PFSK-1 (cell line): ENCODE results near the gene CD300E.

Experiments used
- FOXP2 ChIP-seq: optimal IDR thresholded peaks from 2 replicates; pipeline ENCODE3; 2011; ENCODE audit warnings: borderline replicate concordance, control low read depth, inconsistent platforms; ENCODE audit not compliant: insufficient read depth; ENCODE audit errors: extremely low read length, extremely low read depth
- POLR2AphosphoS5 ChIP-seq: IDR thresholded peaks from 2 replicates; pipeline ENCODE4 v1.6.1; 2012; ENCODE audit warnings: low read depth, mild to moderate bottlenecking, control low read depth, low read length, moderate library complexity
- SIN3A ChIP-seq: IDR thresholded peaks from 2 replicates; pipeline ENCODE4 v1.6.1; 2012; ENCODE audit warnings: mild to moderate bottlenecking, low read length, moderate library complexity, borderline replicate concordance; ENCODE audit not compliant: insufficient read depth
- TAF1 ChIP-seq: IDR thresholded peaks from 2 replicates; pipeline ENCODE4 v1.6.1; 2012; ENCODE audit warnings: low read length, control low read depth, borderline replicate concordance; ENCODE audit not compliant: insufficient read depth
- TF ChIP-seq, protein P1 (sequence below), 2 experiments: IDR thresholded peaks; 2 replicates each; pipeline versions ENCODE4 v1.6.1 to v1.8.0; 2011 to 2012; ENCODE audit warnings: low read depth in 2 of 2, low read length in 2 of 2, control low read depth in 1 of 2, inconsistent platforms in 1 of 2, mild to moderate bottlenecking in 1 of 2, moderate library complexity in 1 of 2; ENCODE audit not compliant: insufficient read depth in 1 of 2

Gene CD300E

DNA sequence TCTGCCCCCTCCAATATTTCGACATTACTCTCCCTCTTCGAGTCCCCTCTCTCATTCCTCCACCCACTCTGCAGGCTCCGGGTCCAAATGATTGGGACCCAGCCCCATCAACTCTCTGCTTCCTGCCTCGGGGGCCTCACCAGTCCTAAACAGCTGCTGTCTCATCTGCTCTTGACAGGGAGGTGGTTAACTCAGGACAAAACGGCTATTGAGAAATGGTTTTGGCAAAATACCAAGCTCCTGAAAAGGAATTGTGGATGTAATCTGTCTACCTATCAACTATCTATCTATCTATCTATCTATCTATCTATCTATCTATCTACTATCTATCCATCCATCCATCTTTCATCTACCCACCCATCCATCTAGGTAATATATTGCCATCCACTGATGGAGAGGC, 58.4 kb downstream of the CD300E start:
- TF ChIP-seq, protein P1, sequence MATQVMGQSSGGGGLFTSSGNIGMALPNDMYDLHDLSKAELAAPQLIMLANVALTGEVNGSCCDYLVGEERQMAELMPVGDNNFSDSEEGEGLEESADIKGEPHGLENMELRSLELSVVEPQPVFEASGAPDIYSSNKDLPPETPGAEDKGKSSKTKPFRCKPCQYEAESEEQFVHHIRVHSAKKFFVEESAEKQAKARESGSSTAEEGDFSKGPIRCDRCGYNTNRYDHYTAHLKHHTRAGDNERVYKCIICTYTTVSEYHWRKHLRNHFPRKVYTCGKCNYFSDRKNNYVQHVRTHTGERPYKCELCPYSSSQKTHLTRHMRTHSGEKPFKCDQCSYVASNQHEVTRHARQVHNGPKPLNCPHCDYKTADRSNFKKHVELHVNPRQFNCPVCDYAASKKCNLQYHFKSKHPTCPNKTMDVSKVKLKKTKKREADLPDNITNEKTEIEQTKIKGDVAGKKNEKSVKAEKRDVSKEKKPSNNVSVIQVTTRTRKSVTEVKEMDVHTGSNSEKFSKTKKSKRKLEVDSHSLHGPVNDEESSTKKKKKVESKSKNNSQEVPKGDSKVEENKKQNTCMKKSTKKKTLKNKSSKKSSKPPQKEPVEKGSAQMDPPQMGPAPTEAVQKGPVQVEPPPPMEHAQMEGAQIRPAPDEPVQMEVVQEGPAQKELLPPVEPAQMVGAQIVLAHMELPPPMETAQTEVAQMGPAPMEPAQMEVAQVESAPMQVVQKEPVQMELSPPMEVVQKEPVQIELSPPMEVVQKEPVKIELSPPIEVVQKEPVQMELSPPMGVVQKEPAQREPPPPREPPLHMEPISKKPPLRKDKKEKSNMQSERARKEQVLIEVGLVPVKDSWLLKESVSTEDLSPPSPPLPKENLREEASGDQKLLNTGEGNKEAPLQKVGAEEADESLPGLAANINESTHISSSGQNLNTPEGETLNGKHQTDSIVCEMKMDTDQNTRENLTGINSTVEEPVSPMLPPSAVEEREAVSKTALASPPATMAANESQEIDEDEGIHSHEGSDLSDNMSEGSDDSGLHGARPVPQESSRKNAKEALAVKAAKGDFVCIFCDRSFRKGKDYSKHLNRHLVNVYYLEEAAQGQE (IDR thresholded peaks at IDR 0.05; ENCODE audit: insufficient read depth in 1 of 2, low read depth in 2 of 2, low read length in 2 of 2): no peak
- TF ChIP-seq POLR2AphosphoS5: no peak
- no peak for TF ChIP-seq FOXP2
- TF ChIP-seq SIN3A: no peak
- no peak for TF ChIP-seq TAF1

DNA sequence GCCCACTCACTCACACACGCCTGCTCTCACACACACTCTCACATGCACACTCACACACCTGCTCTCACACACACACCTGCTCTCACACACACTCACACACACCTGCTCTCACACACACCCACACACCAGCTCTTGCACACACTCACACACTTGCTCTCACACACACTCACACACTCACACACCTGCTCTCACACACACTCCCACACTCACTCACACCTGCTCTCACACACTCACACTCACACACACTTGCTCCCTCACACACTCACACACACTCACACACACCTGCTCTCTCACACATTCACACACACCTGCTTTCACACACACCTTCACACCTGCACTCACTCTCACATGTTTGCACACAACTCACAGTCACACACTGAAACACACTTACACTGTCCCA, 60.2 kb downstream of the CD300E start:
- TF ChIP-seq TAF1: no peak
- no peak for TF ChIP-seq SIN3A
- TF ChIP-seq POLR2AphosphoS5: no peak
- no peak for TF ChIP-seq FOXP2
- TF ChIP-seq, protein P1 (IDR thresholded peaks at IDR 0.05; ENCODE audit: insufficient read depth in 1 of 2, low read depth in 2 of 2, low read length in 2 of 2): no peak

DNA sequence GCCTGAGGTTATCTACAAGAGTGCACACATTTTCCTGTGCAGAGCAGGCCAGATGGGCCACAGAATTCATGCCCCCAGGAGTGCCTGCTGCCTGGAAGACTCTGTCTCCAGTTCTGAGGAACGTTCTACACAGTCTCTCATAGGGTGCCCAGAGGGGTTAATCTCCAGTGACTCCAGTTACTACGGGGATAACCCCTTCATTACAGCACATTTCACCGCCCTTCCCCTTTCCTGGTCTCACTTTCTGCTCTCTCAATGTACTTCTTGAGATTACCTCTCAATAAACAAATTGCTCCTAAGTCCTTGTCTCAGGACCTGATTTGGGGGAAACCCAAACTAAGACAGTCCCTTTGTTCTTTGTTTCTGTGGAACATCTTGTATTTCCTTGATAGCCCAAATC, 62.0 kb downstream of the CD300E start:
- TF ChIP-seq TAF1: no peak
- TF ChIP-seq SIN3A: no peak
- TF ChIP-seq, protein P1 (IDR thresholded peaks at IDR 0.05; ENCODE audit: insufficient read depth in 1 of 2, low read depth in 2 of 2, low read length in 2 of 2): no peak
- TF ChIP-seq FOXP2: no peak
- TF ChIP-seq POLR2AphosphoS5: no peak
